NCI-H1930 (cell line): ENCODE data around the gene SPRR2G.
"Not testable (repeated sequence)": the region's sequence is repeated elsewhere in the genome, so short reads cannot be mapped to it uniquely, and the experiment has no call there.

Experiments
- DNase-seq, 2 experiments: peaks; one replicate each; lab custom pipeline; 2025; lab: John Stamatoyannopoulos, UW

SPRR2G gene

DNA sequence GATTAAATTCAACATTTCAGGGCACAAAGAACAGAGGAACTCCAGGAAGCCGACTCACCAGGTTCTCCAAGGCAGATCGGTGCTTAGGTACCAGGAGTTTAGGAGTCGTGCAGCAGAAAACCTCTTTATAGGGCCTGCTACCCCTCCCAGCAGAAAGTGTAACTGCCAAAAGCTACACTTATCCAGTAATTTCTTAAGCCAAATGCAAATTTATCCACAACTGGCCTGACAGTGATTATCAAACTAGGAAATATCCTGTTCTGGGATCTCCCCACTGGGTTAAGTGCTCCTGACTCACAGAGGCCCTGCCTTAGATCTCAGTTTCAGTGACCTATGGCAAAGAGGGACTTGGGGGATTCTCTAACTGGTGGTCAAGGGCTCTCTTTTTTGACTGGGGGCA, 37.3 kb downstream of the SPRR2G start, which contains the start of gene SPRR2F:
TSS of gene SPRR2F (minus strand) at position 101 of the 400 bp plus-strand sequence. CDS start 783 bp downstream, outside the sequence.
- DNase-seq: no peak

DNA sequence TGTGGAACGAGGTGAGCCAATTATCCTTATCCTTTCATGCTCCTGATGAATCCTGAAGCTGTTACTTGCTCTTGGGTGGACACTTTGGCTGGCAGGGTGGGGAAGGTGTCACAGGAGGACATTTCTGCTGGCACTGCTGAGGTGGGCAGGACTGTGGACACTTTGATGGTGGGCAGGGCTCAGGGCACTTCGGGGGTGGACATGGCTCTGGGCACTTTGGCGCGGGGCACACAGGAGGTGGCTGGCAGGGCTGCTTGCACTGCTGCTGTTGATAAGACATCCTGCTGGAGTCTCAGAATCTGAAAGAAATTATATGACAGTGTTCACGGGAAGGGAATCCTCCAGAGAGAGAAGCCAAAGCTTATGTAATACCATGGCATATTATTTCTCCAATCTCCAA, 38.2 kb downstream of the SPRR2G start:
- not testable (repeated sequence) for DNase-seq

DNA sequence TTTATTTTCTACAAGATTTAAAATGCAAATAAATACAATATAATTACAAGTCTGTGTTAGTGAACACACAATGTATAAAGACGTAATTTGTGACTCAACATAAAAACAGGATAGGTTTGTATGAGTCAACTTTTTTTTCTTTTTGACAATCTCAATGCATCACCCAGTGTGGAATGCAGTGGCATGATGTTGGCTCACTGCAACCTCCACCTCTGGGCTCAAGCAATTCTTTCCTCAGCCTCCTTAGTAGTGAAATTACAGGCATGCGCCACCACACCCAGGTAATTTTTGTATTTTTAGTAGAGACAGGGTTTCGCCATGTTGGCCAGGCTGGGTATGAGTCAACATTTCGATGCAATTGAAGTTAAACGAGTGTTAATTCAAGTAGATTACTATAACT, 50.4 kb downstream of the SPRR2G start:
- DNase-seq: no peak
